Activated CD4-positive, alpha-beta T cell treated with anti-CD3 and anti-CD28 coated beads, Interleukin-2, amount 50 U/mL, for 1 hour (primary cell): ENCODE measurements around the gene BRD3.

ENCODE experiments used
- DNase-seq: peaks from one replicate; pipeline ENCODE4 v3.0.0-alpha.2; 2020

BRD3 gene

GRCh38 chr9:134035041-134036039 is 32.5 kb downstream of the BRD3 start:
- DNase-seq, result no peak

GRCh38 chr9:134034215-134035040 is 33.4 kb downstream of the BRD3 start:
- DNase-seq, result no peak

GRCh38 chr9:134033516-134034214 is 34.2 kb downstream of the BRD3 start:
- DNase-seq, result no peak

- no peak for DNase-seq
These were observed 35.2 kb downstream of the BRD3 start for GRCh38 chr9:134032456-134033222.

- no peak for DNase-seq
These were observed 36.0 kb downstream of the BRD3 start for GRCh38 chr9:134031783-134032182.

GRCh38 chr9:134030821-134031470 is 36.9 kb downstream of the BRD3 start:
- no peak for DNase-seq

- no peak for DNase-seq
These were observed 38.3 kb downstream of the BRD3 start for GRCh38 chr9:134029248-134030226.

GRCh38 chr9:134028575-134029247 is 39.1 kb downstream of the BRD3 start:
- DNase-seq, result no peak

GRCh38 chr9:134028076-134028475 is 39.8 kb downstream of the BRD3 start:
- no peak for DNase-seq

- DNase-seq, result no peak
These were observed 40.3 kb downstream of the BRD3 start for GRCh38 chr9:134027561-134027960.

GRCh38 chr9:134026981-134027380 is 40.8 kb downstream of the BRD3 start:
- DNase-seq, result no peak

GRCh38 chr9:134026581-134026980 is 41.2 kb downstream of the BRD3 start:
- DNase-seq, result no peak

GRCh38 chr9:134025606-134026541 is 42.0 kb downstream of the BRD3 start:
- DNase-seq, result peak; percentile 39

- peak; percentile 89 for DNase-seq
These were observed 42.8 kb downstream of the BRD3 start, which contains the start of gene BRD3OS for GRCh38 chr9:134024828-134025605. Gene BRD3OS (plus strand): TSS chr9:134025481. CDS start chr9:134026748, 1,267 bp downstream.

- no peak for DNase-seq
These were observed 43.5 kb downstream of the BRD3 start for GRCh38 chr9:134024214-134024792.

GRCh38 chr9:134014946-134015345 is 52.9 kb downstream of the BRD3 start:
- DNase-seq, result no peak

- no peak for DNase-seq
These were observed 56.4 kb downstream of the BRD3 start for GRCh38 chr9:134011401-134011800.
